HepG2 (cell line): ENCODE measurements around the gene OXSM. TPM values are rescaled to one million over a fixed set of nuclear protein-coding genes. Genes with fewer than 3 reads are reported as not detected.
A peak's percentile ranks its signal among the peaks of the same experiment; 100 is the strongest.

Experiments used
- ATAC-seq: fragments of 200-7000 bp; cut with Tn5 transposase; 3 replicates; pipeline ENCODE4 v1.9.1; 2020; ENCODE audit warnings: mild to moderate bottlenecking, moderate library complexity
- BruUV-seq: library from RNA; stranded (reverse); fragments of 400-500 nt; replicated peaks from 2 replicates; lab custom pipeline; 2021; lab: Mats Ljungman, UMichigan
- CTCF ChIA-PET: fragments of 300-600 bp; formaldehyde crosslinking; extraction: SDS; loops from one replicate; lab custom pipeline; 2021; ENCODE audit warnings: low total read pairs, inconsistent platforms, low intra/inter-chr PET ratio; lab: Yijun Ruan, JAX
- POLR2A ChIA-PET: fragments of 350-600 bp; sonication (Branson Sonifier 250); formaldehyde crosslinking; loops from one replicate; lab custom pipeline; 2020; ENCODE audit warnings: antibody characterized with exemption, inconsistent platforms; lab: Yijun Ruan, JAX
- DNase-seq: peaks from one replicate; pipeline ENCODE4 v3.0.0-alpha.2; 2015; ENCODE audit warnings: low spot score
- FAIRE-seq: peaks from 3 replicates; lab custom pipeline; 2011; peaks lifted over from hg19 to GRCh38; lab: Jason Lieb, UNC
- H2AFZ ChIP-seq: one replicate; pipeline ENCODE4 v1.6.1; 2011; ENCODE audit warnings: low read length, inconsistent platforms
- H3K27ac ChIP-seq: fragments of 300-600 bp; 3 replicates; pipeline ENCODE4 v1.8.0; 2011; ENCODE audit warnings: mixed run types, mild to moderate bottlenecking, mixed read lengths, low read length, inconsistent platforms; ENCODE audit not compliant: insufficient read depth; ENCODE audit errors: extremely low read length
- H3K27me3 ChIP-seq, 2 experiments: fragments of 200-600 bp in 1 of 2; 2 replicates in 1 of 2; 3 replicates in 1 of 2; pipeline versions ENCODE4 v1.6.0 to v1.8.0; 2011; ENCODE audit warnings: low read length in 2 of 2, mild to moderate bottlenecking in 2 of 2, moderate library complexity in 2 of 2, inconsistent platforms in 1 of 2; ENCODE audit not compliant: insufficient read depth in 2 of 2, control insufficient read depth in 1 of 2
- H3K36me3 ChIP-seq, 2 experiments: fragments of 200-600 bp in 1 of 2; replicated peaks in 1 of 2; 2 replicates in 1 of 2; 3 replicates in 1 of 2; pipeline versions ENCODE4 v1.5.1 to v1.8.0; 2011; ENCODE audit warnings: low read length in 2 of 2, inconsistent platforms in 1 of 2; ENCODE audit not compliant: insufficient read depth in 2 of 2, control insufficient read depth in 1 of 2
- H3K4me1 ChIP-seq: 2 replicates; pipeline ENCODE4 v1.5.1; 2012; ENCODE audit warnings: low read length, inconsistent platforms; ENCODE audit not compliant: insufficient read depth
- H3K4me2 ChIP-seq: 2 replicates; pipeline ENCODE4 v1.6.0; 2011; ENCODE audit warnings: low read depth, low read length, inconsistent platforms
- H3K4me3 ChIP-seq, 3 experiments: fragments of 200-600 bp in 1 of 3; sonication (generic), shearing (Covaris generic) in 1 of 3; replicated peaks in 1 of 3; 2 replicates each; pipeline ENCODE4 v1.5.1; 2011 to 2016; ENCODE audit warnings: low read length in 3 of 3, inconsistent platforms in 2 of 3, low read depth in 2 of 3, mild to moderate bottlenecking in 2 of 3, control low read depth in 1 of 3, mixed read lengths in 1 of 3; ENCODE audit not compliant: insufficient read depth in 1 of 3
- H3K79me2 ChIP-seq: one replicate; pipeline ENCODE4 v1.6.1; 2011; ENCODE audit warnings: low read length, inconsistent platforms; ENCODE audit not compliant: insufficient read depth
- H3K9ac ChIP-seq: 2 replicates; pipeline ENCODE4 v1.6.0; 2011; ENCODE audit warnings: mild to moderate bottlenecking, low read depth, low read length, inconsistent platforms; ENCODE audit not compliant: insufficient read depth
- H3K9me3 ChIP-seq: 2 replicates; pipeline ENCODE4 v1.5.1; 2012; ENCODE audit warnings: mild to moderate bottlenecking, low read length
- H4K20me1 ChIP-seq: 2 replicates; pipeline ENCODE4 v1.6.0; 2011; ENCODE audit warnings: inconsistent platforms, mild to moderate bottlenecking, low read length, moderate library complexity; ENCODE audit not compliant: insufficient read depth
- CHCHD3 ChIP-seq: sonication (generic); formaldehyde crosslinking; IDR thresholded peaks from 2 replicates; pipeline ENCODE4 v1.8.0; 2022; ENCODE audit warnings: mild to moderate bottlenecking, missing genetic modification reagents, moderate library complexity
- JUNB ChIP-seq: sonication (generic); formaldehyde crosslinking; IDR thresholded peaks from 2 replicates; pipeline ENCODE4 v1.8.0; 2022; ENCODE audit warnings: missing genetic modification reagents, mild to moderate bottlenecking, borderline replicate concordance
- MAFF ChIP-seq: IDR thresholded peaks from 2 replicates; pipeline ENCODE4 v1.6.1; 2011; ENCODE audit warnings: low read depth, low read length, improper control_type of control experiment
- MAFK ChIP-seq, 2 experiments: IDR thresholded peaks in 1 of 2; conservative IDR thresholded peaks in 1 of 2; 2 replicates each; pipeline ENCODE4 v1.6.1; 2011; ENCODE audit warnings: improper control_type of control experiment in 2 of 2, low read length in 2 of 2
- RBM22 ChIP-seq: fragments of 200-400 bp; formaldehyde crosslinking; optimal IDR thresholded peaks from 2 replicates; pipeline ENCODE3; 2017; ENCODE audit warnings: mild to moderate bottlenecking, low read length, moderate library complexity
- ZMAT3 ChIP-seq: sonication (generic); formaldehyde crosslinking; conservative IDR thresholded peaks from 2 replicates; pipeline ENCODE4 v1.7.0; 2021; ENCODE audit warnings: missing genetic modification reagents
- ZNF550 ChIP-seq: sonication (generic); formaldehyde crosslinking; IDR thresholded peaks from 2 replicates; pipeline ENCODE4 v1.4.0; 2020; ENCODE audit warnings: mild to moderate bottlenecking, missing genetic modification reagents, borderline replicate concordance
- ZZZ3 ChIP-seq: sonication (generic); formaldehyde crosslinking; IDR thresholded peaks from 2 replicates; pipeline ENCODE4 v1.4.0; 2020; ENCODE audit warnings: missing genetic modification reagents, mild to moderate bottlenecking, borderline replicate concordance
- WGBS: methylation state at CpG from one replicate; pipeline ENCODE4 v1.1.6; 2017; ENCODE audit warnings: low lambda C conversion rate; 5-methylcytosine and 5-hydroxymethylcytosine counted together
- in situ Hi-C: cut with HindIII; loops from 2 replicates; pipeline ENCODE4 v1.10.0; 2017; ENCODE audit warnings: low pct_unique_long_range_greater_than_20kb; ENCODE audit not compliant: extremely low pct_ligation_motif_present
- intact Hi-C: fragments of 100-400 bp; cut with micrococcal nuclease; formaldehyde crosslinking; loops from one replicate; pipeline ENCODE4 v1.10.0; 2022; ENCODE audit not compliant: unreplicated experiment
- polyA plus RNA-seq, 8 experiments: library from polyadenylated mRNA; depleted of rRNA in 3 of 8; stranded (reverse) in 7 of 8; unstranded in 1 of 8; fragments of >200 nt; fragmentation: Illumina TruSeq in 4 of 8; extraction: Trizol in 4 of 8; gene quantifications; 2 replicates each; pipeline versions ENCODE4 v1.2.1 to v1.2.3, GENCODE V29; 2011 to 2016; ENCODE audit warnings: low read depth in 4 of 8, missing spikeins in 1 of 8, mixed read lengths in 1 of 8; ENCODE audit not compliant: insufficient read depth in 1 of 8
- total RNA-seq, 5 experiments: library from RNA; depleted of rRNA; stranded (reverse); fragments of >200 nt; fragmentation: Illumina TruSeq; extraction: Trizol; gene quantifications; 2 replicates each; pipeline ENCODE4 v1.2.3, GENCODE V29; 2016; ENCODE audit warnings: low read depth in 1 of 5

Gene OXSM
- total and polyA plus RNA-seq, 2 of the 13 experiments (the other 11 are each of a cell fraction or from before 2014, with no cell fraction given) = 18.2 to 34.4 TPM

DNA sequence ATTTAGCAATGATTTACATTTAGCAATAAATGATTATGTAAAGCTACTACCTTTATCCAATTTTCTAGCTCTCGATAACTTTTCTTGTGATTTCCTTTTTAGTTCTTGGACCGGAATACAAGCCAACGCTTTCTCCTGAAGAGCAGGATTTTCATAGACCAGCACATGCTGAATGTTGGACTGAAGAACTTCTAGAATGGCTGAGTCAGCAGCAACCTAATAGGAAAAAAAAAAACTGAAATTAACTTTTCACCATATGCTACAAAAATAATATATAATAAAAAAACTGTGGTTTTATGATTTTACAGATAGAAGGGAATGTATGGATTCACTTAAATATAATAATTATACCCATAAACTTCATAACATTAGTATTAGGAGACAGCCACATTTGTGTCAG lies 38.8 kb upstream of the OXSM start:
- ChIA-PET CTCF (no interaction called here), POLR2A (no interaction called here)
- no peaks in the 10 kb centered on the region for H3K4me1 ChIP-seq
- no peak for ATAC-seq
- no peaks in the 10 kb centered on the region for H3K9me3 ChIP-seq
- BruUV-seq = no TSS peak
- H3K36me3 ChIP-seq = peaks cover 10 to 50% of the 10 kb centered on the region in 2 experiments
- in situ Hi-C loops (no loop called here), intact Hi-C loops (no loop called here)
- no peaks in the 10 kb centered on the region for H3K79me2 ChIP-seq
- no peak for FAIRE-seq
- no peak overlapping the region for H3K27ac ChIP-seq
- no peak overlapping the region for H3K9ac ChIP-seq
- H3K27me3 ChIP-seq = no peaks in the 10 kb centered on the region
- H3K4me3 ChIP-seq = no peak overlapping the region
- DNase-seq = no peak
- H2AFZ ChIP-seq = no peak overlapping the region
- no peak for TF ChIP-seq ZNF550 (CRISPR knock-in tag)
- TF ChIP-seq ZMAT3 (CRISPR knock-in tag) = no peak
- TF ChIP-seq MAFK (conservative IDR thresholded peaks at IDR 0.05 in 1 of 2, IDR thresholded peaks at IDR 0.05 in 1 of 2; ENCODE audit: low read length in 2 of 2) = peak; percentile 80 to 92
- TF ChIP-seq MAFF = peak; percentile 86
- no peak for TF ChIP-seq ZZZ3 (CRISPR knock-in tag)
- no peaks in the 10 kb centered on the region for H4K20me1 ChIP-seq
- WGBS = 96% methylated on average over 3 of the region's 3 CpGs
- H3K4me2 ChIP-seq = no peak overlapping the region

DNA sequence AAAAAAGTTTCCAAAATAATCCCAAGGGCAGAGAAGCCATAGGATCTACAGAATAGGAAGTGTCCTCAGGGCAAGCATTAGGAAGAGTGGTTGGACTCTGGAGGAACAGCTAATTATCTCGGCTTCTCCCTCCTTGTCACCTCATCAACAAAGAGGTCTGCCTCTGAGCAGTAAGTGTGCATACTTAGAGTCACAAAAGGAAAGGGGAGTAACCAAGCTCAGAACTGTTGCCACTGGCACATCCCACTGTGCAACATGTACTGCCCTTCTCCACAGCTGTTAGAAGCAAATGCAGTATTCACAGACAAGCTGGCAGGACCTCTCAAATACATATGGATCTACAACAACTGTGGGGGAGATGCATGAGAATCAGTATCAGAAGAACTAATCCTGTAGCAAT lies 38.2 kb upstream of the OXSM start:
- Histone ChIP-seq H4K20me1 (no peaks in the 10 kb centered on the region), H3K4me3 (no peak overlapping the region), H3K4me1 (no peaks in the 10 kb centered on the region), H3K9me3 (no peaks in the 10 kb centered on the region), H3K9ac (no peak overlapping the region), H3K27me3 (no peaks in the 10 kb centered on the region), H2AFZ (no peak overlapping the region), H3K36me3 (peaks cover 10 to 47% of the 10 kb centered on the region in 2 experiments), H3K4me2 (no peak overlapping the region), H3K79me2 (no peaks in the 10 kb centered on the region), H3K27ac (no peak overlapping the region)
- no peak for DNase-seq
- intact Hi-C loops = no loop called here
- CTCF ChIA-PET = no interaction called here
- no peak for FAIRE-seq
- ATAC-seq = no peak
- BruUV-seq = no TSS peak
- WGBS = 94% methylated on average over 1 of the region's 1 CpG
- TF ChIP-seq JUNB (CRISPR knock-in tag) = no peak
- TF ChIP-seq RBM22 = peak; percentile 25
- no peak for TF ChIP-seq CHCHD3 (CRISPR knock-in tag)
- in situ Hi-C loops = no loop called here
- POLR2A ChIA-PET = no interaction called here
